HuH-7.5 (cell line): ENCODE measurements around the gene KCNQ2.

Experiments
- DNase-seq: peaks from one replicate; pipeline ENCODE4 v3.0.0; 2011; ENCODE audit warnings: low spot score

Gene KCNQ2

GRCh38 chr20:63369024-63369530 is 103.4 kb downstream of the KCNQ2 start:
- DNase-seq, result no peak

DNA sequence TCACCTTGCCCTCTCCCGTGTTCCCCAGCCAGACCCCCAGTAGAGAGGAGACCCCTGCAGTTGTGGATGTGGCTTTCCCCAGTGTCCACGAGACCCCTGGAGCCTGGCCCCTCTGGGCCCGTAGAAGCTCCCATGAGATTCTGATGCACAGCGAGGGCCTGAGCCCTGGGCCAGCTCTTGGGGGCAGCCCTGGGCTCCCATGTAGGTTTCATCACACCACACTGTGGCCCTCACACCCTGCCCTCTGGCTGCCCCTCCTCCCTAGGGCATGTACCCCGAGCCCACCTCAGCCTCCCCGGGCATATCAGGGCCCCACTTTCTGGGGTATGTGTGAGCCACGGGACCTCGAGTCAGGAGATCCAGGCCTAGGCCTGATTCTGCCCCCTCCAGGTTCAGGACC is 104.3 kb downstream of the KCNQ2 start:
- no peak for DNase-seq

DNA sequence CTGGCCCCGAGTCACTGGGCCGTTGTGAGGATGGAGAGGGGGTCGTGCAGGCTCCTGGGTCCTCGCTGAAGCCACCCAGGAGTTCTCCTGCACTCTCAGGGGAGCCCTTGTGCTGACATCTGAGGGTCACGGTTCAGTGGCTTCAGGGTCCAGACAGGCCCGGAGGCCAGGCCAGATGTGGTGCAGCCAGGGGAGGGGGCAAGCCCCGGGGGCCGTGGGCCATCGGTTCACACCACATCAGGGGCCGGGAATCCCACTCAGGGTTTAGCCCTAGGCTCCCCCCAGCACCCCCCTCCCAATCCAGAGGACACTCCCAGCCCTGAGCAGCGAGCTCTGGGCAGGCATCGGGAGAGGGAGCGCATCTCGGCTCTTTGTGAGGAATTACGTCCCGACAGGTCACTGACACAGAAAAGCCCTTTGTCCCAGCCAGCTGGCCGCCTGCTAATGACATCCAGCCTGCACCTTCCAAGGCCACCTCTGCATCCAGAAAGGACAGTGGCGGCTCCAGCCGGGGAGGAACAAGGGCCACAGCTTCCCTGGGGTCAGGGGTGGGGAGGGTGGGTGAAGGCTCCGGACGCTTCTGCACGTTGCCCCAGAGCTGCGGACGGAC is 104.9 kb downstream of the KCNQ2 start:
- DNase-seq, result no peak

DNA sequence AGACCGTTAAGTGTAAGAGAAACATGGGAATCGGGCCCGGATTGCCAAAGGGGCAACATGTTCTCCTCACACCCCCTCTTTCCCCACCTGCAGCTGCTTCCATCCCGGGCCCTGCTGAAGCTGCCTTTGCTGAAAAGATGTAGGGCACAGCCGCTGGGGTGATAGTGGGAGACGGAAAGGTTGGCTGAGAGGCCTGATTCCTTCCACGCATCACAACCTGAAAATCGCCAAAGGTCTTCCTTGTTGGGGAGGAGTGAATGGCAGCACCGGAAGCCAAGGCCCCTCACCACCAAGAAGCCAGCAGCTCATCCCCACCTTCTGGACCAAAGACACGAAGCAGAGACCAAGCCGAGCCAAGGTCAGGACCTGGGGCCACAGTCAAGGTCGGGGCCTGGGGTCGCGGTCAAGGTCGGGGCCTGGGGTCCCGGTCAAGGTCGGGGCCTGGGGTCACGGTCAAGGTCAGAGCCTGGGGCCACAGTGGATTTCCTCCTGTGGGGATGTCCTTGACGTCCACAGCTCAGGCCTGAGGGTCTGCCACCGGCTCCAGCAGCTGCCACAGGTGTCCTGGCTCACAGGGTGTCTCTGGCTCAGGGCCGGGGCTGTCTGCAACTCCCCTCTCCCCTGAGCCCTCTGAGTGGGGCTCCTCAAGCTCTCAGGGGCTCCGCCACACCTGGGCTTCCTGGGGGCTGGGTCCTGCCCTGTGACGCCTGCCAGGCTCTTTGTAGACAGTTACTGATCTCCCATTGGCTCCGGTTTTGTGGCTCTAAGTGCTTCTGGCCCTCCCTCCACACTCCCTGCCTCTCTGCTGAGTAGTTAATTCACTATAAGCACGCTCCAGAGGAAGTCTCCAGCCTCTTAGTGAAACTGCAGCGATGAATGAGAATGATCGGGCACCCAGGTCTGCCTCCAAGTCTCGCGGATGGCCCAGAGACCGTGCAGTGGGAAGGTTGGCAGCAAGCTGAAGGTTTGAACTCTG is 105.8 kb downstream of the KCNQ2 start:
- no peak for DNase-seq

DNA sequence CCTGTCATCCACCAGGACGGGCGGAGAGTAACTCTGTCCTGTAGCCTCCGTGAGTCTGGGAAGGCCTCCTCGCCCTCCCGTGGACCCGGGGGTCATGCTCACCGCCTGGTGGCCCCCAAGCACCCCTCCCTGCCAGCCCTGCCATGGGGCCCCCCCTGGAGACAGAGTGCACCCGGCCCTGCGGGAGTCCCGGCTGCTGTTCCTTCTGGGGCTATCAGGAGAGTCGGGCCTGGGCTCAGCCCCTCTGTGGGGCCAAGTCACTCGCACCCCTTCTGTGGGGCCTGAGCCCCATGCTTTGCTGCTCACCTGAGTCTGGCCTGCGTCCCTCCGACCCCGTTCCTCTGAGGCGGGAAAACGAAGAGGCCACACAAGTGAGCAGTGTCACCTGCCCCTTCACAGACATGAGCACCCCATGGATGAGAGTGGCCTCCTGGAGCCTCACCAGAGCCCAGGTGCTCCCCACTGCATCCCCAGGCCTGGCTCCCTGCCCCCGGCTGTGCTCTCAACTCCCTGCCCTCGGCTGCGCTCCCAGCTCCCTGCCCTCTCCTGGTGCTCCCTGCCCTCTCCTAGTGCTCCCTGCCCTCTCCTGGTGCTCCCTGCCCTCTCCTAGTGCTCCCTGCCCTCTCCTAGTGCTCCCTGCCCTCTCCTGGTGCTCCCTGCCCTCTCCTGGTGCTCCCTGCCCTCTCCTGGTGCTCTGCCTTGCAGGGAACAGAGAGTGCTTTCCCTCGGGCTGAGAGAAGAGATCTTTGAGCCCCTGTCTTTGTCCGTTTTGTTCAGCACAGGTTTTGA is 106.7 kb downstream of the KCNQ2 start:
- DNase-seq, result no peak

- DNase-seq, result no peak
Measured at GRCh38 chr20:63364801-63365585, 107.5 kb downstream of the KCNQ2 start.

GRCh38 chr20:63363981-63364561 is 108.4 kb downstream of the KCNQ2 start:
- DNase-seq, result no peak

DNA sequence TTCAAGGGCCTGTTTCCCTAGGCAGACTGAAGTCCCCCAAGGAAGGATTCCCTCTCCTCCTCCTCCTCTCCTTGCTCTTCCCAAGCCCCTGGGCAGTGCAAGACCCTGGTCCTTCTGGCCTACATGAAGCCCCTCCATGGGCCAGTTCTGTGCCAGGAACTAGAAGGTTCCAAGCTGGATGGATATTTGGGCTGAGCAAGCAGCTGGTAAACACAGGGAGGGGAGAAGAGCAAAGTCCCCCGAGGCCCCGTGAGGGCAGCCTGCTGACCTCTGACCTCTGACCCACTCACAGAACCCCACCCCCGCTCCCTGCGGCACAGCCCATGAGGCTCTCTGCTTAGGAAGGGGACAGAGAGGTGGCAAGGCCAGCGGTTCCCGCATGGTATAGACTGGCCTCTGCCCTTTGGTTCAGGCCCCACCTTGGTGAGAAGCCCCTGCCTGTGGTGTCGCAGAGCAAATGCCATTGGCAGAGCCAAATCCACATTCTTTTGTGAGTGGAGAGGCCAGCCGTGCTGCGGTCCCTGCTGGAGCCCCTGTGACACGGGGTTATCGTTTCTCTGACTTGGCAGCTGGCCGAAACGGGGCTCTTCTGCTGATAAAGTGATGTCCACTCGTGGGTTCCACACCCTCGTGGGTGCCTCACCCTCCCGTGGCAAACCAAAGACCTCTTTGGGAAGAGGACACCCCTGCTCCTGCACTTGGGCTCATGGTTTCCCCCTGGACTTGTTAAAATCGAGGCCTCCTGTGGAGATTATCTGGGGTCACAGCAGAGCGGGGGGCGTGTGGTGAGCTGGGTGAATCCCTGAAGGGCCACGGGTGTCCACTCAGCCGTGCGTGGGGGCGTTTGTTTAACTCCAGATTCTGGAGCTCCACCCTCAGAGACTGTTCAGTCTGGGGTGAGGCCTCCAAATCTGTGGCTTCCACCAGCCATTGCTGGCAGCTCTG is 109.2 kb downstream of the KCNQ2 start:
- DNase-seq, result no peak

- no peak for DNase-seq
Measured at GRCh38 chr20:63362436-63363009, 109.9 kb downstream of the KCNQ2 start.

- DNase-seq, result no peak
Measured at GRCh38 chr20:63361519-63362435, 110.7 kb downstream of the KCNQ2 start.

DNA sequence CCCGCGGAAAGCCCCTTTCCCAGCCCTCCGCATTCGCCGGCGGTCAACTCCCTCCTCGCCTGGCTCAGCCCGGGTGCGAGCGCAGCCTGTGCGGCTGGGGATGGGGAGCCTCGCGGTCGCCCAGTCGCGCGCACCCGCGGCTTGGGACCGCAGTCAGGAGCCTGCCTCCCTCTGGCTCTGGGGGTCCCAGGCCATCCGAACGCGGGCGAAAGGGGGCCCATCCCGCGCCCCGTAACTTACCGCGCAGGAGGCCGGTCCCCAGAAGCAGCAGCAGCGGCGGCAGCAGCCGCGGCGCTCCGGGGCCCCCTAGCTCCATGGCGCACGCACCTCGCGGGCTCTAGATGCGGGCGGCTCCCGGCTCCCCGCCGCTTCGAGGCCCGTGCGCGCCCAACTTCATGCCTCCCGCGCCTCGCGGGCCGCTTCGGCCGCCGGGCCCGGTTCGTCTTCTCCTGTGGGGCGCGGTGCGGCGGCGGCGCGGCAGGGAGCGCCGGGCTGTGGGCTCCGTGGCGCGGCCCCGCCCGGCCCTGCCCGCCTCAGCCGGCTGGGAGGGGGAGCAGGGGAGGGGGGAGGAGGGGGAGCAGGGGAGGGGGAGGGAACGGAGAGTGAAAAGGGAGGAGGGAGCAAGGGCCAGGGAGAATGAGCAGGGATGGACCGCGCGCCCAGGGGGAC is 111.5 kb downstream of the KCNQ2 start, which contains the start of gene CHRNA4:
CHRNA4 (minus strand) TSS at position 500 of the 669 bp plus-strand sequence; CDS start at position 316, 184 bp downstream.
- no peak for DNase-seq

GRCh38 chr20:63359937-63360849 is 112.3 kb downstream of the KCNQ2 start:
- DNase-seq, result no peak

GRCh38 chr20:63359164-63359934 is 113.1 kb downstream of the KCNQ2 start:
- no peak for DNase-seq

- DNase-seq, result no peak
Measured at GRCh38 chr20:63357921-63358905, 114.2 kb downstream of the KCNQ2 start.
